Measurements from ENCODE around the gene RGS17.

DNA sequence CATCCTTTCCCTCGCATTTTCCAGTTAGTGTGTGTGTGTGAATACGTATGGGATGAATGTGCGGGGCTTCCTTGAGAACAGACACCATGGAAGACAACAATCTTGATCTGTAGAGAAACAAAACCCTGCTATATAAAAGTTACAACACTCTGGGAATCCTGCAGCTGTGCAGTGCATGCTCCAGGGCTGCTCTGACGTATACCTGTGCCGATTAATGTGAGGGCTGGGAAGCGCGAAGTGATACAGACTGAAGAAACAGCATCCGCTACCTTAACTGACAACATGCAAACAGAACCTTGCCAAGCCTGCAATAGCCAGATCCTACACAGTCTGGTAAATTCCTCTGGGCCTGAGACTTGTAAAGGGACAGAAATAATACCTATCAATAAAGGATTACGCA lies 96.9 kb downstream of the RGS17 start:
- TF ChIP-seq EP300 (IDR thresholded peaks at IDR 0.05) (no peak), POLR2A (IDR thresholded peaks at IDR 0.05; ENCODE audit: low read depth) (no peak), POLR2AphosphoS5 (IDR thresholded peaks at IDR 0.05) (no peak)
- TF ChIP-seq, protein P1, sequence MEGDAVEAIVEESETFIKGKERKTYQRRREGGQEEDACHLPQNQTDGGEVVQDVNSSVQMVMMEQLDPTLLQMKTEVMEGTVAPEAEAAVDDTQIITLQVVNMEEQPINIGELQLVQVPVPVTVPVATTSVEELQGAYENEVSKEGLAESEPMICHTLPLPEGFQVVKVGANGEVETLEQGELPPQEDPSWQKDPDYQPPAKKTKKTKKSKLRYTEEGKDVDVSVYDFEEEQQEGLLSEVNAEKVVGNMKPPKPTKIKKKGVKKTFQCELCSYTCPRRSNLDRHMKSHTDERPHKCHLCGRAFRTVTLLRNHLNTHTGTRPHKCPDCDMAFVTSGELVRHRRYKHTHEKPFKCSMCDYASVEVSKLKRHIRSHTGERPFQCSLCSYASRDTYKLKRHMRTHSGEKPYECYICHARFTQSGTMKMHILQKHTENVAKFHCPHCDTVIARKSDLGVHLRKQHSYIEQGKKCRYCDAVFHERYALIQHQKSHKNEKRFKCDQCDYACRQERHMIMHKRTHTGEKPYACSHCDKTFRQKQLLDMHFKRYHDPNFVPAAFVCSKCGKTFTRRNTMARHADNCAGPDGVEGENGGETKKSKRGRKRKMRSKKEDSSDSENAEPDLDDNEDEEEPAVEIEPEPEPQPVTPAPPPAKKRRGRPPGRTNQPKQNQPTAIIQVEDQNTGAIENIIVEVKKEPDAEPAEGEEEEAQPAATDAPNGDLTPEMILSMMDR (IDR thresholded peaks at IDR 0.05), result no peak

Measured in esophagus muscularis mucosa (tissue), 4 donors.